ENCODE measurements around the gene SLC16A1. TPM values are rescaled to one million over a fixed set of nuclear protein-coding genes. Genes with fewer than 3 reads are reported as not detected.
"Not testable (repeated sequence)": the region's sequence is repeated elsewhere in the genome, so short reads cannot be mapped to it uniquely, and the experiment has no call there.

Gene SLC16A1
- total RNA-seq, 1 donor from 2014 or later, result 149 TPM

DNA sequence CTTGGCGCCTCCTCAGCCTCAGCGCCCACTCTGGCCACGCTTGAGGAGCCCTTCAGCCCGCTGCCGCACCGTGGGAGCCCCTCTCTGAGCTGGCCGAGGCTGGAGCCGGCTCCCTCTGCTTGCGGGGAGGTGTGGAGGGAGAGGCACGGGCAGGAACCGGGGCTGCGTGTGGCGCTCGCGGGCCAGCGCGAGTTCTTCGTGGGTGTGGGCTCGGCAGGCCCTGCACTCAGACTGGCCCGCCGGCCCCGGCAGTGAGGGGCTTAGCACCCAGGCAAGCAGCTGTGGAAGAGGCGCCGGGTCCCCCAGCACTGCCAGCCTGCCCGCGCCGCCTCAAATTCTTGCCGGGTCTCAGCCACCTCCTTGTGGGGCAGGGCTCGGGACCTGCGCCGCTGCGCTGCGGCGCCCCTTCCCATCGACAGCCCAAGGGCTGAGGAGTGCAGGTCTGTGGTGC, 61.4 kb downstream of the SLC16A1 start:
- Mint-ChIP-seq H3K27ac (no peak overlapping the region), H3K9me3 (peaks cover 35% of the 10 kb centered on the region), H3K4me1 (no peaks in the 10 kb centered on the region), H3K36me3 (peaks cover 5% of the 10 kb centered on the region), H3K4me3 (no peak overlapping the region), H3K27me3 (ENCODE audit: insufficient read depth, low read depth) (no peaks in the 10 kb centered on the region)
- Histone ChIP-seq H3K27me3 (no peaks in the 10 kb centered on the region), H4K20me1 (ENCODE audit: low read depth) (no peaks in the 10 kb centered on the region), H3K4me1 (no peaks in the 10 kb centered on the region), H3K27ac (no peak overlapping the region), H3K4me2 (no peak overlapping the region), H3K9ac (no peak overlapping the region), H3F3A (ENCODE audit: low read depth) (peaks cover 4% of the 10 kb centered on the region), H3K9me3 (ENCODE audit: low read depth) (peaks cover 10% of the 10 kb centered on the region), H3K4me3 (no peak overlapping the region), H3K79me2 (ENCODE audit: low read depth) (no peaks in the 10 kb centered on the region), H3K36me3 (no peaks in the 10 kb centered on the region), H2AFZ (replicated peaks) (no peak overlapping the region)
- DNase-seq (ENCODE audit: low spot score), result no peak
- TF ChIP-seq EZH2 (IDR thresholded peaks at IDR 0.05) (no peak), EZH2phosphoT487 (IDR thresholded peaks at IDR 0.05) (no peak), CTCF (IDR thresholded peaks at IDR 0.05) (no peak)

- Mint-ChIP-seq H3K27me3 (ENCODE audit: insufficient read depth, low read depth) (no peaks in the 10 kb centered on the region), H3K27ac (no peak overlapping the region)
- no peaks in the 10 kb centered on the region for H3K27me3 ChIP-seq
Observed at GRCh38 chr1:112894010-112894292, 62.0 kb downstream of the SLC16A1 start.

DNA sequence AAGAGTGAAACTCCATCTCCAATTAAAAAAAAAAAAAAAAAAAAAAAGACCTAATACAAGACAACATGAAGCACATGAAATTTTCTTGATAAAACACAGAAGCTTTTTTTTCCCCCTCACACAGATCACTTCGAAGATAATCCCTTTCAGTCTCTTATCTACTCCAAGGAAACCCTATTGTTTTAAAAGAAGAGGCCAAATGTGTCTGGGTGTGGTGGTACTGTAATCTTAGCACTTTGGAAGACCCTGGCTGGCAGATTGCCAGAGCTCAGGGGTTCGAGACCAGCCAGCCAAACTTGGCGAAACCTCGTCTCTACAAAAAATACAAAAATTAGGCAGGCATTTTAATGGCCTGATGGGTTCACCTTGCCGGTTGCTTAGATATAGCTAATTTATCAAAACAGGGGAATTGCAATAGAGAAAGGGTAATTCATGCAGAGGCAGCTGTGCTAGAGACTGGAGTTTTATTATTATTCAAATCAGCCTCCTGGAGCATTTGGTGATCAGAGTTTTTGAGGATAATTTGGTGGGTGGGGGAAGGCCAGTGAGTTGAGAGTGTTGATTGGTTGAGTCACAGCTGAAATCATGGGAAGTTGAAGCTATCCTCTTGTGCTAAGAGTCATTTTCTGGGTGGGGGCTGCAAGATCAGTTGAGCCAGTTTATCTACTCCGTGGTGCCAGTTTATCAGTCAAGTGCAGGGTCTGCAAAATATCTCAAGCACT, 62.5 kb downstream of the SLC16A1 start:
- H3K4me3 ChIP-seq, result no peak overlapping the region
- H3K9ac ChIP-seq, result no peak overlapping the region
- H3K27me3 ChIP-seq, result no peaks in the 10 kb centered on the region
- H3K79me2 ChIP-seq (ENCODE audit: low read depth), result no peaks in the 10 kb centered on the region
- Mint-ChIP-seq H3K36me3 (peaks cover 5% of the 10 kb centered on the region), H3K4me3 (no peak overlapping the region), H3K27ac (no peak overlapping the region), H3K4me1 (no peaks in the 10 kb centered on the region), H3K27me3 (ENCODE audit: insufficient read depth, low read depth) (no peaks in the 10 kb centered on the region), H3K9me3 (peaks cover 31% of the 10 kb centered on the region)
- peaks cover 4% of the 10 kb centered on the region for H3F3A ChIP-seq (ENCODE audit: low read depth)
- H3K4me1 ChIP-seq, result no peaks in the 10 kb centered on the region
- no peak for DNase-seq (ENCODE audit: low spot score)
- TF ChIP-seq CTCF (IDR thresholded peaks at IDR 0.05) (no peak), EZH2 (IDR thresholded peaks at IDR 0.05) (no peak), EZH2phosphoT487 (IDR thresholded peaks at IDR 0.05) (no peak)
- peaks cover 10% of the 10 kb centered on the region for H3K9me3 ChIP-seq (ENCODE audit: low read depth)
- no peak overlapping the region for H3K4me2 ChIP-seq
- H4K20me1 ChIP-seq (ENCODE audit: low read depth), result no peaks in the 10 kb centered on the region
- no peaks in the 10 kb centered on the region for H3K36me3 ChIP-seq
- H3K27ac ChIP-seq, result no peak overlapping the region
- H2AFZ ChIP-seq (replicated peaks), result no peak overlapping the region

More at GRCh38 chr1:112894010-112894292, 62.0 kb downstream of the SLC16A1 start:
- Histone ChIP-seq H3K36me3 (no peaks in the 10 kb centered on the region), H3K79me2 (ENCODE audit: low read depth) (no peaks in the 10 kb centered on the region), H3K9ac (no peak overlapping the region), H3K9me3 (ENCODE audit: low read depth) (peaks cover 10% of the 10 kb centered on the region), H3F3A (ENCODE audit: low read depth) (peaks cover 4% of the 10 kb centered on the region), H3K4me1 (no peaks in the 10 kb centered on the region), H3K27ac (no peak overlapping the region), H4K20me1 (ENCODE audit: low read depth) (no peaks in the 10 kb centered on the region), H3K4me2 (no peak overlapping the region), H2AFZ (replicated peaks) (no peak overlapping the region), H3K4me3 (no peak overlapping the region)
- no peak for DNase-seq (ENCODE audit: low spot score)
- Mint-ChIP-seq H3K9me3 (peaks cover 31% of the 10 kb centered on the region), H3K4me3 (no peak overlapping the region), H3K4me1 (no peaks in the 10 kb centered on the region), H3K36me3 (peaks cover 5% of the 10 kb centered on the region)
- TF ChIP-seq CTCF (IDR thresholded peaks at IDR 0.05) (no peak), EZH2phosphoT487 (IDR thresholded peaks at IDR 0.05) (no peak), EZH2 (IDR thresholded peaks at IDR 0.05) (no peak)

- H3K9me3 Mint-ChIP-seq, result peaks cover 12% of the 10 kb centered on the region
- H3K27me3 ChIP-seq; H3K4me2 ChIP-seq; H3K27ac ChIP-seq; H3K79me2 ChIP-seq (ENCODE audit: low read depth); DNase-seq (ENCODE audit: low spot score); H3F3A ChIP-seq (ENCODE audit: low read depth); H3K9ac ChIP-seq; H3K4me1 Mint-ChIP-seq; H3K36me3 ChIP-seq; H3K36me3 Mint-ChIP-seq; H2AFZ ChIP-seq (replicated peaks); H3K9me3 ChIP-seq (ENCODE audit: low read depth); H4K20me1 ChIP-seq (ENCODE audit: low read depth); H3K27ac Mint-ChIP-seq; H3K27me3 Mint-ChIP-seq (ENCODE audit: insufficient read depth, low read depth); H3K4me3 Mint-ChIP-seq; H3K4me1 ChIP-seq; H3K4me3 ChIP-seq: not testable (repeated sequence)
Observed at GRCh38 chr1:112889906-112890305, 66.1 kb downstream of the SLC16A1 start.
